Left colon (tissue), 2 donors: Measurements from ENCODE around the gene ZNF341. TPM values are rescaled to one million over a fixed set of nuclear protein-coding genes. Genes with fewer than 3 reads are reported as not detected.
"Not testable (repeated sequence)": the region's sequence is repeated elsewhere in the genome, so short reads cannot be mapped to it uniquely, and the experiment has no call there.

Experiments
- ATAC-seq: fragments of 200-7000 bp; cut with Tn5 transposase; one replicate; pipeline ENCODE4 v1.9.1; 2020; ENCODE audit warnings: mild to moderate bottlenecking, moderate library complexity
- DNase-seq, 2 donors: peaks; one replicate each; pipeline ENCODE4 v3.0.0-alpha.2; 2020
- intact Hi-C, 2 donors: fragments of 100-400 bp; cut with DNase I in 1 of 2; cut with micrococcal nuclease in 1 of 2; formaldehyde crosslinking; loops; one replicate each; pipeline versions ENCODE4 v1.11.2 to v1.14.0; 2022; cut with DNase I, micrococcal nuclease
- long read RNA-seq: library from polyadenylated mRNA; unstranded; transcript quantifications from one replicate; pipeline ENCODE4 v2.0.0, GENCODE V29; 2021
- total RNA-seq, 2 donors: library from RNA; stranded (reverse); fragmentation: NEBNext Ultra II Directional; extraction: Animal tissue kit (Norgen Biotek cat#: 25700); gene quantifications; one replicate each; pipeline ENCODE4 v1.2.1, GENCODE V29; 2021
- donor health status: DM: no; HTN: no; CAD: no.
- donor health status: DM: yes; HTN: yes; CAD: no.

ZNF341 gene
- total RNA-seq = 1 to 10 TPM; 4.2 to 4.9 TPM
- long read RNA-seq, partial matches to known transcripts = 4 of 5 reads
- long read RNA-seq, other reads (novel, unspliced or antisense) = 1 of 5 reads

- DNase-seq (peak; percentile 89 to 91), ATAC-seq (peak; percentile 59)
- intact Hi-C loops = no loop called here
These were observed at the start of gene ZNF341 for GRCh38 chr20:33731693-33732165. Gene ZNF341, plus strand, starts transcription at chr20:33731996. Its CDS starts 26 bp downstream, at chr20:33732022.

DNA sequence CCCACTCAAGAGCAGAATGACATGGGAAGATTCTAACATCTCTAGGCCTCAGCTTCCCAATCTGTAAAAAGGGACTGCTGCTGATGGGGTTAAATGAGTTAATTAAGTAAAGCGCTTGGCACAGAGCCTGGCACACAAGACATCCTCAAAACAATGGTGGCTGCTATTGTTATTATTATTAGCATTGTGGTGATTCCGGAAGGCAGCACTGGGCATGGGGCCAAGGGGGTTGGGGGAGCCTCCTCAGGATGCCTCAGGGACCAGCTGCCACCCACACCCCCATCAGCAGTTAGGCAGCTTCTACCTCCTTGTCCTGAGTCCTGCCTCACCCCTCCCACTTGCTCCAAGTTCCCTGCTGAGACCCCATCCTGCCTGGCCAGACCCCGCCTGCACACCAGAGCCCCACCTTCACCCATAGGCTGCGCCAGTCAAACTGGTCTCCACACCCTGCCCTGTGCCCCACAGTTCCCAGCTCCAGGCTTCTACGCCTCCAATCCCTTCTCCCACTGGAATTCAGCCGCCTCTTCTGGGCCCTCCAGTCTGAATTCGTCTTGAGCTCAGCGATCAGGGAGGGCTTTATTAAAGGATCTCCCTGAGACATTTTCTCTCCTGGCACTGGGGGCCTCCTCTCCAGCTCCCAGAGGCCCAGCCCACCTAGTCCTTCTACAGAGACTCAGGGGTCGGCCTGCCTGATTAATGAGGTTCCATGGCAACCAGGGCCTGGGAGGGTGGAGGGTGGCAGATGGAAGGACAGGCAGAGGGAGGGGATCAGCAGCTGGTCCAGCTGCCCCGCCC is 47.1 kb upstream of the ZNF341 start:
- intact Hi-C loops = no loop called here
- ATAC-seq (peak; percentile 27), DNase-seq (no peak)

- peak; percentile 72 for ATAC-seq
- intact Hi-C loops = no loop called here
- peak; percentile 72 to 75 for DNase-seq
These were observed 46.3 kb upstream of the ZNF341 start for GRCh38 chr20:33685328-33686099.

DNA sequence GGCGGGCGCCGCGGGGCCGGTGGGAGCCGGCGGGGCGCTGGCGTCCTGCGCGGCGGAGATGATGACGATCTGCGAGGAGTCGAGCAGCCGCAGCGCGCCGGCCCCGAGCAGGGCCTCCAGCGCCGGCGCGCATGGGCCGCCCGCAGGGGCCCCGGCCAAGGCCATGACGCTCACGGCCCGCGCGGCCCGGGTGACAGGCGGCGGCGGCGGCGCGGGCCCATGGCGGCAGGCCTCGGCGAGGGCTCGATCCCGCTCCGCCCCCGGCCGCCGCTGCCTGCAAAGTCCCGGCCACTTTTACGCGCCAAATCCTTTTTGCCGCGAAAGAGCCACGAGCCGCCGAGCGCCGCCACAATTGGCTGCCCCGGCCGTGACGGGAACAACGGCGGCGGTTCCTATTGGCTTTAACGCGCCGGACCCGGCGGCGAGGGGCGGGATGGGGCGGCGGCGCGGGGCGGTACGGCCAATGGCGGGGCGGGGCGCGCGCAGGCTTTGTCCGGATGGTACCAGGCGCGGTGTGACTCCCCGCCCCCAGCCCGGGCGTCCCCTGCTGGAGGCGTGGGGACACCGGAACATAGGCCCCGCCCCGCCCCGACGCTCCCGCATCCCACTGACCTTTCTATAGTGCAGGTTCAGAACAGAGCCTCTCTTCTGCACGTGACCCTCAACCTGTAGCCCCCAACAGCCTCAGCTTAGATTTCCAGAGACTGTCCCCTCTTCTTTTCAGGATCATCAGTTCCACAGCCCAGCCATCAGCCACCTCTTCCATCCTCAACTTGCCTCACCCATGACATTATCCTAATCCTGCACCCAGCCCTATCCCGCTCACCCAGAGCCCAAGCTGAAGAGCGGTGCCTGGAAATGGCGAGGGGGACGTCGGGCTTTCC is 45.5 kb upstream of the ZNF341 start, which contains the start of gene E2F1:
Gene E2F1 (minus strand): TSS at position 286 of the 884 bp plus-strand sequence. CDS start 121 bp downstream, at position 165.
- DNase-seq (peak; percentile 94 to 97), ATAC-seq (peak; percentile 93)
- intact Hi-C loops = no loop called here

- ATAC-seq = no peak
- intact Hi-C loops = no loop called here
- no peak for DNase-seq
These were observed 44.8 kb upstream of the ZNF341 start for GRCh38 chr20:33686984-33687366.

DNA sequence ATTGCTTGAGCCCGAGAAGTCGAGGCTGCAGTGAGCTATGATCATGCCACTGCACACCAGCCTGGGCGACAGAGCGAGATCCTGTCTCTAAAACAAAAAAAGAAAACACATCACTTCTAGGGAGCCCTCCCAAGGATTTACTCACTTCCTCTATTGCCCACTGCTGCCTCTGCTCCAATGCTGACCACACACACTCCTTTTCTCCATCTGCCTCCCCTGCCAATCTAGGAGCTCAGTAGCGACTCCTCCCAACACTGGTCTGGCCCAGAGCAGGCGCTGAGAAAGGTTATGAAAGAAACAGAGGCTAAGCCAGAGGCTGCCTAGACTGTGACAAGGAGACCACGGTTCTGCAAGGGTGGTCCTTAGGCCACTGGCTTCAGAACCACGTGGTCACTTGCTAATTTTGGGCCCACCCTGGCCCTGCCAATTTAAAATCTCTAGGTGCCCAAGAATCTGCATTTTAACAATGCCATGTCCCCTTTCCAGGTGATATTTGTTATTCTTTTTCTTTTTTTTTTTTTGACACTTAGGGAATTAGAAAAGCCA is 44.4 kb upstream of the ZNF341 start:
- intact Hi-C loops = no loop called here
- ATAC-seq (no peak), DNase-seq (no peak)

DNA sequence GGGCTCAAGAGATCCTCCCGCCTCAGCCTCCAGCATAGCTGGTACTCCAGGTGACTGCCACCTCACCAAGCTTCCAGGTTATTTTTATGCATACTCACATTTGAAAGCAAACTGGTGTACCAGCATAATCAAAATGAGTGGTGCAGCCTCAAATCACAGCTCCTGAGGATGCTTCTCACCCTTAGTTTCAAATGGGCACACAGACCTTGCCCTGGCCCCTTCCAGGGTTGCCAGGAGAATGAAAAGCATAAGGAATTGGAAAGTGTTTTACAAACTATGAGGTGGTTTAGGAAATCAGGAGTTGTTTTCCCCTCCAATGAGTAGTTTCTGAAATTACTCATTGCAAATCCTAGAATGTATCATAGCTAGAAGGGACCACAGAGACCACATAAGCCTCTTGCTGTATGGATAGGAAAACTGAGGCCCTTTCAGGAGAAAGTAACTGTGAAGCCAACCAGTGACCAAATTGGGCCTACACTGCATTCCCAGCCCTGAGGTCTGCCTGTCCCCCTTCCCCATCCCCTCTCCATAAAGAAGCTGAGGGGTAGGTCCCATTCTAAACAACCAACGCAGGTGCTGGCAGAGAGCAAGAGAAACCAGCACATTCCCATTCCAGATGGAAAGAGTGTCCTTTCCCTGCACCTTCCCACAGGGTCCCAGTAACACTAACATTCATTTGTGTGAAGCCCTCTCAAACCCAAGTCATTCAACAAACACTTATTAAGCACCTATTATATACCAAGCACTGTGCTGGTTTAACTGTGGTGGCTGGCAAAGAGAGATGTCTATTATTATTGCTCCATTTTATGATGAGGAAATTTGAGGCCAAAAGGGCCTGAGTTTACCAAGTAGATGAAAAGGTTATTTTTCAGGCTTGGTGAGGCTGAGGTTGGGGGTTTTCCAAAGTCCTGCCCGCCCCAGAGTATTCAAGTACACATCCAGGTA is 43.5 kb upstream of the ZNF341 start:
- ATAC-seq = no peak
- DNase-seq = no peak
- intact Hi-C loops = no loop called here

DNA sequence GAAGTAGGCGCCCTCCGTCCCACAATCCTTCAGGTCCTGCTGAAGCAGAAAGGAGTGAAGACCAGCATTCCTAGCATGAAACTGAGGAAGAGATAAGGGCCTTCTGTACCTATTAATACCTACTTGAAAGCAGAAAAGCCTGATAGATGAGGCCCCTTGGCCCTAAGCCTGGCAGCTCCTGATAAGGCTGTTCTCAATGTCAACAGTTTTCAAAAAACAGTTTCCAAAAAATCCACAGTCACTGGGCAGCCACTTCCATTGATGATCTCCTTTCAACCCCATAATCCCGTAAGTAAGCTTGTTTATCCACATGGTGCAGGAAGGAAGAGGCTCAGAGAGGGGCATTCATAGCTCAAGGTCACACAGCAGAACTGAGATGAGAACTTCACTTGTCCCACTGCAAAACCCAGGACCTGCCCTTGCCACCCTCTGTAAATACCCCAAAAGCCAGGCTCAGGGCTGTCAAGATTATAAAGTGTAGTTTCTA is 42.8 kb upstream of the ZNF341 start:
- intact Hi-C loops = no loop called here
- ATAC-seq (no peak), DNase-seq (no peak)

DNA sequence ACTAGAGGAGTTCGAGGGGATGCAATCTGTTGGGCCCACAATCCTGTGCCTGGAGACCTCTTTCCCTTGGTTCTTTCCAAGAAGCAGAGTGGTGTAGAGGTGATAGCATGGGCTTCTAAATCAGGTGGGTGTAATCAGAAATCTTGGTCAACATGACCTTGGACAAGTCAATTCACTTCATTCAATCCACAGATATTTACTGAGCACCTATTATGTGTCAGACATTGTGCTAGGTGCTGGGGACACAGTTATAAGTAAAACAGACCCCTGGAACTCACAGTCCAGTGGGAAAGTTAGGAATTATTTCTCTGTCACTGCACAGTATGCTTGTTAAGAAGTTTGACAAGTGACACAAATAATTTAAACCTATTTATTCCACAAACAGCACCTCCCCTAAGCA is 42.3 kb upstream of the ZNF341 start:
- no peak for ATAC-seq
- no peak for DNase-seq
- intact Hi-C loops = no loop called here

DNA sequence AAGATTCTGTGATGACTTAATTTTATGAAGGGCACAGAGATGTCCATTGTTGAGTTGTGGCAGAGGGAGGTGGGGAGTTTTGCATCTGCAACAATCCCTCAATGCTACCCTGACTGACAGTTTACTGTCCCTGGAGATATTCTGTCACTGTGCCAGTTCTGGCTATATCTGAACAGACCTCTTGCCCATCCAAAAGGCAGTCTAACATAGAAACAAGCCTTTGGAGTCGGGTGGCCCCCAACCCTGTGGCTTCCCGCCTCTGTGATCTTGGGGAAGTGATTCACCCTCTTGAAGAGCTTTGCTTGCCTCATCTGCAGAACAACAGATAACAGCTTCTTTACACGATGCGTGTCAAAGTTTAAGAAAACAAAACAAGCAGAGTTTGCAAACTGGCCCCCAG is 41.8 kb upstream of the ZNF341 start:
- intact Hi-C loops = no loop called here
- DNase-seq (no peak), ATAC-seq (no peak)

GRCh38 chr20:33693289-33693688 is 38.5 kb upstream of the ZNF341 start:
- no peak for DNase-seq
- no peak for ATAC-seq
- intact Hi-C loops = no loop called here

GRCh38 chr20:33693741-33694638 is 37.8 kb upstream of the ZNF341 start:
- ATAC-seq (no peak), DNase-seq (no peak)
- intact Hi-C loops = no loop called here

GRCh38 chr20:33694639-33695012 is 37.2 kb upstream of the ZNF341 start:
- intact Hi-C loops = no loop called here
- ATAC-seq = no peak
- no peak for DNase-seq

DNA sequence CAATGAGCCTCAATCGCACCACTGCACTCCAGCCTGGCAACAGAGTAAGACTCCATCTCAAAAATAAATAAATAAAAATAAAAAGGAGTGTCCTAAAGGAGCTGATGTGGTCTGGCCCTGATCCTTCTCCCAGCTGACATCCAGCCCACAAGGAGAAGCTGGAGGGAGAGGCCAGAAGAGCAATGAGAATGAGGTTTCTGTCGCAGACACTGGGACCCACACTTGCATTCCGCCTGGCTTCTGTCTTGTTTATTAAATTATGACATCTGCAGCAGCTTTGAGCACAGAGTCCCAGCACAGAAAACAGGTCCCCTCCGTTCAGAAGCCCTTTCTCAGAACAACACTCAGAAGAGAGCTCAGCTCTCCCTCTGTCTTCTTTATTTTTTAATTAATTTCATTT is 35.3 kb upstream of the ZNF341 start:
- ATAC-seq = no peak
- intact Hi-C loops = no loop called here
- DNase-seq = no peak

GRCh38 chr20:33697129-33697528 is 34.7 kb upstream of the ZNF341 start:
- no peak for DNase-seq
- no peak for ATAC-seq
- intact Hi-C loops = no loop called here

- DNase-seq, intact Hi-C loops, ATAC-seq: not testable (repeated sequence)
These were observed 32.8 kb upstream of the ZNF341 start for GRCh38 chr20:33698966-33699365.
